ENCODE results near the gene MIDN.
A peak's percentile ranks its signal among the peaks of the same experiment; 100 is the strongest.

The MIDN gene

GRCh38 chr19:1274852-1275259 is 26.5 kb downstream of the MIDN start:
- TF ChIP-seq GATA1 (IDR thresholded peaks at IDR 0.05; ENCODE audit: low read depth, low read length) (no peak), POLR2A (IDR thresholded peaks at IDR 0.05; ENCODE audit: low read length) (no peak)
- DNase-seq = no peak

- TF ChIP-seq POLR2A (IDR thresholded peaks at IDR 0.05; ENCODE audit: low read length) (peak; percentile 93), GATA1 (IDR thresholded peaks at IDR 0.05; ENCODE audit: low read depth, low read length) (no peak)
- peak; percentile 98 for DNase-seq
These were observed 27.0 kb downstream of the MIDN start, which contains the start of gene FAM174C for GRCh38 chr19:1275260-1275975. Gene FAM174C (plus strand): TSS chr19:1275530. CDS start chr19:1275550, 20 bp downstream.

- TF ChIP-seq GATA1 (IDR thresholded peaks at IDR 0.05; ENCODE audit: low read depth, low read length) (no peak), POLR2A (IDR thresholded peaks at IDR 0.05; ENCODE audit: low read length) (no peak)
- DNase-seq = no peak
These were observed 27.7 kb downstream of the MIDN start for GRCh38 chr19:1275976-1276627.

GRCh38 chr19:1276628-1277022 is 28.2 kb downstream of the MIDN start:
- TF ChIP-seq POLR2A (IDR thresholded peaks at IDR 0.05; ENCODE audit: low read length) (no peak), GATA1 (IDR thresholded peaks at IDR 0.05; ENCODE audit: low read depth, low read length) (no peak)
- DNase-seq = no peak

GRCh38 chr19:1277061-1277460 is 28.7 kb downstream of the MIDN start:
- no peak for TF ChIP-seq POLR2A (IDR thresholded peaks at IDR 0.05; ENCODE audit: low read length)
- no peak for TF ChIP-seq GATA1 (IDR thresholded peaks at IDR 0.05; ENCODE audit: low read depth, low read length)
- no peak for DNase-seq

- no peak for DNase-seq
- no peak for TF ChIP-seq GATA1 (IDR thresholded peaks at IDR 0.05; ENCODE audit: low read depth, low read length)
These were observed 29.7 kb downstream of the MIDN start for GRCh38 chr19:1278074-1278473.

- DNase-seq = no peak
- TF ChIP-seq POLR2A (IDR thresholded peaks at IDR 0.05; ENCODE audit: low read length) (no peak), GATA1 (IDR thresholded peaks at IDR 0.05; ENCODE audit: low read depth, low read length) (no peak)
These were observed 30.6 kb downstream of the MIDN start for GRCh38 chr19:1278713-1279660.

GRCh38 chr19:1279782-1280341 is 31.5 kb downstream of the MIDN start:
- TF ChIP-seq GATA1 (IDR thresholded peaks at IDR 0.05; ENCODE audit: low read depth, low read length) (no peak), POLR2A (IDR thresholded peaks at IDR 0.05; ENCODE audit: low read length) (no peak)
- DNase-seq = peak; percentile 83 to 91

GRCh38 chr19:1280636-1281568 is 32.5 kb downstream of the MIDN start:
- TF ChIP-seq GATA1 (IDR thresholded peaks at IDR 0.05; ENCODE audit: low read depth, low read length) (no peak), POLR2A (IDR thresholded peaks at IDR 0.05; ENCODE audit: low read length) (no peak)
- no peak for DNase-seq

GRCh38 chr19:1281569-1282287 is 33.3 kb downstream of the MIDN start:
- no peak for DNase-seq
- TF ChIP-seq GATA1 (IDR thresholded peaks at IDR 0.05; ENCODE audit: low read depth, low read length) (no peak), POLR2A (IDR thresholded peaks at IDR 0.05; ENCODE audit: low read length) (no peak)

- TF ChIP-seq POLR2A (IDR thresholded peaks at IDR 0.05; ENCODE audit: low read length) (no peak), GATA1 (IDR thresholded peaks at IDR 0.05; ENCODE audit: low read depth, low read length) (no peak)
- DNase-seq = no peak
These were observed 34.3 kb downstream of the MIDN start for GRCh38 chr19:1282588-1283206.
